GM19193 (cell line): ENCODE data around the gene BRAT1.

Experiments used
- POLR2A ChIP-seq: IDR thresholded peaks from 4 replicates; pipeline ENCODE4 v1.6.1; 2011; ENCODE audit not compliant: insufficient read depth, insufficient read length; ENCODE audit errors: extremely low read depth

BRAT1 gene

DNA sequence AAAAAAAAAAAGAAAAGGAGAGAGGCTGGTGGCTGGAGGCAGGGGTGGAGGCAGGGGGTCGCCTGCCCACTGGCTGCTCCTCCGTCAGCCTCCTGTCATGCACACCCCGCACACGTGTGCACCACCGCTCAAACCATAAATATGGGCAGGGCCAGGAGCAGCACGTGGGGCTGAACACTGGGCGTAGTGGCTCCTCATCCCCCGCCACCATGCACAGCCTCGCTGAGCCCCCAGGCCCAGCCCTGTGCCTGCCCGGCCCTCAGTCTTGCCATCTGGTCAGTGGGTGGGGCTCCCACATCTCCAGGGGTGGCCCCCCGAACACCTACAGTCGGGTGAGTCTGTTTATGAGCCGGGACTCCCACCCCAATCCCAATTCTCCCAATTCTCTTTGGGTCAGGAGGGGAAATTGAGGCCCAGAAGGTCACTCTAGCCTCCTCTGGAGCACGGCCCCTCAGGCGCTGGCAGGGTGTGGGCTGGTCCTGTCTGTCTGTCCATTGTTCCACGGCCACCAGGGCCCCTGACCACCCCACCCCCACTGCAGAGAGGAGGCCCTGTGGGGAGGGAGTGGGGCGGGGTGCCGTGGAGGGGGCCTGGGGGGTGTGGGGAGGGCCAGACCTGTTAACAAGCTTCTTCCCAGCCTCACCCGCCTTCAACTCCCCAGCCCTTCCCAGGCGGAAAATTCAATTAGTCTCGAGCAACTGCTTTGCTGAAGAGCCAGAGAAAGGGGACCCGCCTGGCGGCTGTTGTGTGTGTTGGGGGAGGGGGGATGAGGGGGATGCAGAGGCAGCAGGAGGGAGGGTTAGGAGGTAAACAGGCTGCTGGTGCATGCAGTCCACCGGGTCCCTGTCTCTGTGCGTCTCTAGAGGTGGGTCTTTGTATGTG lies 59.7 kb downstream of the BRAT1 start:
- TF ChIP-seq POLR2A, result no peak

DNA sequence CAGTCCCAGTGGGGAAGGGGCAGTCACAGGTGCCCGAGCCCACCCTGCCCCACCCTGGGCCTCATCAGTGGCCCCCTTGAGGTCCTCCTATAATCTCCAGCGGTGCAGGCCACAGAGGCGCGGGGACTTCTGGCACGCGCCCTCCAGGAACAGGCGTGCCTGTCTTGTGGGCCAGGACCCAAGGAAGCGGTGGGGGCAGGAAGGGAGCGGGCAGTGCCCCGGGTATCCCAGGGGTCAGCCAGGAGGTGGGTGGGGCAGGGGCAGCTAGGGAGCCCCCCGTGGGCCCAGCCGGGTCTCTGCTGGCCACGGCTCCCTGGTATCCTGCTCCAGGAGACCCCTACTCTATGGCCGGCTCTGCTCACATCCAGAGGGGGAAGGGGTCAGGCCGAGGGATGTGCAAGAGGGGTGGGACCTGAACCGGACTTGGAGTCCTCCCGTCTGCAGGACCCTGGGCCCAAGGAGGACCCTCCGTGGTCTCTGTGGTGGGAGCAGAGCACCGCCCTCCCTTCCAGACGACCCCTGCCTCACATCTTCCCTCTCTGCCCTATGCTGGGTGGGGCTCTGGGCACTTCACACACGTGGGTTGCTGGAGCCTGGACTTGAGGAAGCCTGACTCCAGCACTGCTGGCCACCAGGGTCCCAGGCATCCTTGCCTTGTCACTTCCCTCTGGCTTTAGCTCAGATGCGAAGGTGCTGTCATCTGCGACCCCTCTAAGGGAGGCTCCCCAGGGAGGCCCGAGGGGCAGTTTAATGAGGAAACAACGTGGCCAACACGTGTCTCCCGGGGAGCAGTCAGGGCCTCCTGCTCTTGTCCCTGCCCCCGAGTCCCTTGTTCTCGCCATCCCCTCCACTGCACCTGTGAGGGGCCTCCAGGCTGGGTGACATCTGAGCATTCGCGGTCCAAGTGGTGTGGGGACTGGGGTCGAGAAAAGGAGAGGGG lies 60.9 kb downstream of the BRAT1 start:
- TF ChIP-seq POLR2A, result no peak

DNA sequence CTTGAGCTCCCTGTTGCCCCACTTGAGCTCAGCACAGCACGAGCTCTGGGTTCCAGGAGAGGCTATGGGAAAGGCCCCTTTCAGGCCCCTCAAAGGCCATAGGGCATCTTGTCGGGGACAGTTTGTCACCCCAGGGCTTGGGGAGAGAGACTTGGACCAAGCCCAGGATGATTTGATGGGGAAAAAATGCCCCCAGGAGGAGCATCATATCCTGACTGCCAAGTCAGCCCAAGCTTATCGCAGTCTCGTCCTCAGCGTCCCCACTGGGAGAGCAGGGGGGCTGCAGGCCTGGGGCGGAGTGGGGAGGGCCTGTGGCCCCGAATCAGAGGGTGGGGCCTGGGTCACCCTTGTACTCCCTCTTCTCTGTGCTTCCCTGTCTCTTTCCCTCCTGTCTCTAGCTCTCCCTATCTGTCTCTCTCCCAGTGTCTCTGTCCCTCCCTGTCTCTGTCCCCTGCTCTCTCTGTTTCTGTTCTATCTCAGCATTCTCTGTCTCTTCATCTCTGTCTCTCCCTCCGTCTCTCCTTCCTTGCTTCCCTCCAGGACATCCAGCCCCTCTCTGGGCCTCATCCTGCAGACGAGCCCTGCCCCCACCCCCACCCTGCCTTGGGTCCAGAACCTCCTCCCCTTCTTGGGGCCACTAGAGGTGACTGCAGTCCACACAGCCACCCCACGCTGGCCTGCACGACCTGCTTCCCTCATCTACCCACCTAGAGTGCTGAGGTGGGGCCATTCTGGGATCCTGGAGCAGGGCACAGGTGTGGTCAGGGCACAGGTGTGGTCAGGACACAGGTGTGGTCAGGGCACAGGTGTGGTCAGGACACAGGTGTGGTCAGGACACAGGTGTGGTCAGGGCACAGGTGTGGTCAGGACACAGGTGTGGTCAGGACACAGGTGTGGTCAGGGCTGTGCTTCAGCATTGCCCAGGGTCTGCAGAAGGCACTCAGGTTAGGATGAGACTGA lies 61.8 kb downstream of the BRAT1 start:
- no peak for TF ChIP-seq POLR2A

DNA sequence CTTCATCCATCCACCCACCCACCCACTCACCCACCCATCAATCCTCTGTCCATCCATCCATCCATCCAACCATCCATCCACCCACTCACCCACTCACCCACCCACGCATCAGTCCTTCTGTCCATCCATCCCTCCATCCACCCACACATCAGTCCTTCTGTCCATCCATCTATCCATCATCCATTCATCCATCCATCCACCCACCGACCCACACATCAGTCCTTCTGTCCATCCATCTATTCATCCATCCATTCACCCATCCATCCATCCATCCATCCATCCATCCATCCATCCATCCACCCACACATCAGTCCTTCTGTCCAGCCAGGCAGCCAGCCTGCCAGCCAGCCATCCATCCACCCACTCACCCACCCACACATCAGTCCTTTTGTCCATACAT lies 63.3 kb downstream of the BRAT1 start:
- no peak for TF ChIP-seq POLR2A

DNA sequence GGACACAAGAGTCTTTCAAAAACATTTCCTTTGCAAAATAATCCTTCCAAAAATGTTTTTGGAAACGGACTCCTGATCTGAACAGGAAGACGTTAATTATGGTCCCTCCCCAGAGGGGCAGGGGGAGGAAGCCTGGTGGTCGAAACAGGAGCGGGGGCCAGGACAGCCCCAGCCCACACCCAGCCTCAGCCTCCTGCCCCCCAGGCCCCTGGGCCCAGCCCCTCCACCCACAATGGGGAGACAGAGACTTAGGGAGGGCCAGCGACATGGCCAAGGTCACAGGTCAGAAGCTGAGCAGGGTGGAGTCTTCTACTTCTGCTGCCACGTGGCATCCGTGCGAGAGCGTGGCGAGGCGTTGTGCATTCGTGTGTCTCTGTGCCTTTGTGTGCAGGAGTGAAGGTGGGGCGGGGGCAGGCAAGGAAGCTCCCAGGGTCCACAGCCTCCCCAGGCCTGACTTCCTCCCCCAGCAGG lies 65.1 kb downstream of the BRAT1 start:
- no peak for TF ChIP-seq POLR2A

DNA sequence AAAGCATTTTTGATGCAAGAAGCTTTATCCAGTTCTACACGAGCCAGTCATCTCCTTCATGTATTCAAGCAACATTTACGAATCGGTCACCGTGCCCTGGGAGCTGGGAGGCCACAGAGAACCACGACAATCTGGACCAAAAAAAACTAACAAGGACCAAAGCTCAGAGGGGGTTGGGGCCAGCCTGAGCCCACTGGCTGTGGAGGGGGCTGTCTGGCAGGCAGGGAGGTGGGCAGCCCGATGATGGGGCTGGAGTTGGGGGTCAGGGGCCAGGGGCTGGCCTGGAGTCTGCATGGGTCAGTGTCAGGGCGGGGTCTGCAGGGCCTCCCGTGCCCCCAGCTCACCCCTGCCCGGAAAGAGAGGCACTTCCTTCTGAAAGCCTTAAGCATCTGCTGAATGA lies 66.6 kb downstream of the BRAT1 start:
- no peak for TF ChIP-seq POLR2A

DNA sequence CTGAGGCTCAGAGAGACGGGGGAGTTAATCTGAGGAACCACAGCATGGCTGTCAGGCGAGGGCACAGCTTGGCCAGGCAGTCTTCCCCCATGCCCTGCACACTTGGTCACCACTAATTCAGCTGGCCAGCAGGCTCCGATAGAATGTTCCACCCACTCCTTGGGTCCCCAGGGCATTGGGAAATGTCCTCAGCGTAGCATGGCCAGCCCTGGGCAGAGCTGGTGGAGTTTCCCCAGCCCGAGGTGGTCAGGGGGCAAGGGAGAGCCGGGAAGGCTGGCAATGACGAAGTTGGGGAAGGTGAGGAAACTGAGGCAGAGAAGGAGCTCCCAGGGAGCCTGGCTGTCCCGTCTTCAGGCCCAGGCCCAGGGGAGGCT lies 67.1 kb downstream of the BRAT1 start:
- TF ChIP-seq POLR2A, result no peak
